IPS-18c (cell line): ENCODE measurements around the gene TMEM37.

ENCODE experiments used
- H3K4me3 ChIP-seq: 2 replicates; pipeline ENCODE4 v1.7.0; 2013; ENCODE audit warnings: low read depth, mild to moderate bottlenecking, low read length, moderate library complexity; ENCODE audit not compliant: insufficient read depth
- H3K9me3 ChIP-seq: one replicate; pipeline ENCODE4 v1.6.1; 2013; ENCODE audit warnings: mild to moderate bottlenecking, low read length, moderate library complexity; ENCODE audit not compliant: control insufficient read depth, insufficient read depth

Gene TMEM37

GRCh38 chr2:119440873-119441272 lies 9.2 kb downstream of the TMEM37 start:
- peaks cover 3% of the 10 kb centered on the region for H3K9me3 ChIP-seq
- no peak overlapping the region for H3K4me3 ChIP-seq

GRCh38 chr2:119441376-119442225 lies 9.9 kb downstream of the TMEM37 start:
- Histone ChIP-seq H3K4me3 (no peak overlapping the region), H3K9me3 (peaks cover 3% of the 10 kb centered on the region)

GRCh38 chr2:119442226-119442619 lies 10.6 kb downstream of the TMEM37 start:
- H3K9me3 ChIP-seq = peaks cover 3% of the 10 kb centered on the region

GRCh38 chr2:119442850-119443249 lies 11.2 kb downstream of the TMEM37 start:
- peaks cover 3% of the 10 kb centered on the region for H3K9me3 ChIP-seq
- no peak overlapping the region for H3K4me3 ChIP-seq

More at GRCh38 chr2:119442226-119442619, 10.6 kb downstream of the TMEM37 start:
- H3K4me3 ChIP-seq = no peak overlapping the region

- Histone ChIP-seq H3K9me3 (peaks cover 3% of the 10 kb centered on the region), H3K4me3 (no peak overlapping the region)
These were observed 14.4 kb downstream of the TMEM37 start for GRCh38 chr2:119446037-119446436.

- Histone ChIP-seq H3K4me3 (no peak overlapping the region), H3K9me3 (no peaks in the 10 kb centered on the region)
These were observed 16.9 kb downstream of the TMEM37 start for GRCh38 chr2:119448427-119449141.

- no peak overlapping the region for H3K4me3 ChIP-seq
- no peaks in the 10 kb centered on the region for H3K9me3 ChIP-seq
These were observed 17.9 kb downstream of the TMEM37 start for GRCh38 chr2:119449521-119449920.

- Histone ChIP-seq H3K4me3 (no peak overlapping the region), H3K9me3 (no peaks in the 10 kb centered on the region)
These were observed 19.8 kb downstream of the TMEM37 start for GRCh38 chr2:119451336-119452050.

GRCh38 chr2:119453972-119454593 lies 22.4 kb downstream of the TMEM37 start:
- no peaks in the 10 kb centered on the region for H3K9me3 ChIP-seq
- H3K4me3 ChIP-seq = no peak overlapping the region

- Histone ChIP-seq H3K4me3 (no peak overlapping the region), H3K9me3 (no peaks in the 10 kb centered on the region)
These were observed 23.5 kb downstream of the TMEM37 start for GRCh38 chr2:119455066-119455718.

- no peak overlapping the region for H3K4me3 ChIP-seq
- no peaks in the 10 kb centered on the region for H3K9me3 ChIP-seq
These were observed 28.4 kb downstream of the TMEM37 start for GRCh38 chr2:119460076-119460475.

GRCh38 chr2:119461811-119462210 lies 30.2 kb downstream of the TMEM37 start:
- no peaks in the 10 kb centered on the region for H3K9me3 ChIP-seq
- H3K4me3 ChIP-seq = no peak overlapping the region

GRCh38 chr2:119462574-119462973 lies 30.9 kb downstream of the TMEM37 start:
- Histone ChIP-seq H3K9me3 (no peaks in the 10 kb centered on the region), H3K4me3 (no peak overlapping the region)

GRCh38 chr2:119463136-119463535 lies 31.5 kb downstream of the TMEM37 start:
- no peaks in the 10 kb centered on the region for H3K9me3 ChIP-seq
- H3K4me3 ChIP-seq = no peak overlapping the region

GRCh38 chr2:119463990-119464389 lies 32.3 kb downstream of the TMEM37 start:
- H3K9me3 ChIP-seq = no peaks in the 10 kb centered on the region

GRCh38 chr2:119464981-119465380 lies 33.3 kb downstream of the TMEM37 start:
- no peaks in the 10 kb centered on the region for H3K9me3 ChIP-seq
- no peak overlapping the region for H3K4me3 ChIP-seq

More at GRCh38 chr2:119463990-119464389, 32.3 kb downstream of the TMEM37 start:
- no peak overlapping the region for H3K4me3 ChIP-seq

GRCh38 chr2:119465687-119466086 lies 34.0 kb downstream of the TMEM37 start:
- H3K4me3 ChIP-seq = no peak overlapping the region
- no peaks in the 10 kb centered on the region for H3K9me3 ChIP-seq
